Mesendoderm (in vitro differentiated cells): ENCODE measurements around the gene FOXP3.

ENCODE experiments used
- DNase-seq: peaks from one replicate; pipeline ENCODE4 v3.0.0; 2013
- H2AK5ac ChIP-seq: 2 replicates; pipeline ENCODE4 v1.6.1; 2013; ENCODE audit warnings: low read length, inconsistent platforms
- H2BK120ac ChIP-seq: 2 replicates; pipeline ENCODE4 v1.6.1; 2013; ENCODE audit warnings: low read depth, mild to moderate bottlenecking, low read length, moderate library complexity, mixed read lengths
- H2BK15ac ChIP-seq: replicated peaks from 2 replicates; pipeline ENCODE4 v1.6.1; 2013; ENCODE audit warnings: low read depth, mild to moderate bottlenecking, moderate library complexity
- H2BK5ac ChIP-seq: 2 replicates; pipeline ENCODE4 v1.6.1; 2013; ENCODE audit warnings: low read length, inconsistent platforms
- H3K18ac ChIP-seq: 2 replicates; pipeline ENCODE4 v1.6.1; 2013; ENCODE audit warnings: mild to moderate bottlenecking, low read length, mixed read lengths
- H3K23ac ChIP-seq: one replicate; pipeline ENCODE4 v1.6.1; 2013; ENCODE audit warnings: low read length
- H3K27ac ChIP-seq: 2 replicates; pipeline ENCODE4 v1.5.1; 2013; ENCODE audit warnings: low read depth, mild to moderate bottlenecking, inconsistent platforms, low read length, moderate library complexity
- H3K27me3 ChIP-seq: 2 replicates; pipeline ENCODE4 v1.6.1; 2013; ENCODE audit warnings: low read length, control low read depth, mild to moderate bottlenecking, inconsistent platforms; ENCODE audit not compliant: insufficient read depth, poor library complexity
- H3K36me3 ChIP-seq: 2 replicates; pipeline ENCODE4 v1.6.1; 2013; ENCODE audit warnings: low read length, inconsistent platforms; ENCODE audit not compliant: control insufficient read depth, insufficient read depth
- H3K4ac ChIP-seq: one replicate; pipeline ENCODE4 v1.6.1; 2013; ENCODE audit warnings: low read depth, mild to moderate bottlenecking, low read length, moderate library complexity
- H3K4me1 ChIP-seq: 2 replicates; pipeline ENCODE4 v1.6.1; 2013; ENCODE audit warnings: low read depth, low read length, inconsistent platforms; ENCODE audit not compliant: control insufficient read depth
- H3K4me2 ChIP-seq: 2 replicates; pipeline ENCODE4 v1.6.1; 2013; ENCODE audit warnings: low read length
- H3K4me3 ChIP-seq: 2 replicates; pipeline ENCODE4 v1.5.1; 2013; ENCODE audit warnings: mild to moderate bottlenecking, low read length
- H3K56ac ChIP-seq: one replicate; pipeline ENCODE4 v1.6.1; 2013; ENCODE audit warnings: low read length
- H3K79me1 ChIP-seq: 2 replicates; pipeline ENCODE4 v1.6.1; 2013; ENCODE audit warnings: low read length, inconsistent platforms
- H3K79me2 ChIP-seq: 2 replicates; pipeline ENCODE4 v1.6.1; 2013; ENCODE audit warnings: mild to moderate bottlenecking, low read length; ENCODE audit not compliant: control insufficient read depth, insufficient read depth
- H3K9ac ChIP-seq: 2 replicates; pipeline ENCODE4 v1.6.1; 2013; ENCODE audit warnings: low read length, inconsistent platforms
- H4K5ac ChIP-seq: one replicate; pipeline ENCODE4 v1.6.1; 2013; ENCODE audit warnings: low read length
- H4K8ac ChIP-seq: one replicate; pipeline ENCODE4 v1.6.1; 2013; ENCODE audit warnings: low read depth, mild to moderate bottlenecking, control low read depth, low read length, moderate library complexity
- WGBS: extraction: QIAGEN DNeasy Blood & Tissue Kit; methylation state at CpG from one replicate; pipeline ENCODE4 v1.1.7; 2013; ENCODE audit warnings: low lambda C conversion rate, missing lambda C conversion rate; ENCODE audit not compliant: insufficient coverage; ENCODE audit errors: extremely low coverage; 5-methylcytosine and 5-hydroxymethylcytosine counted together

The FOXP3 gene

GRCh38 chrX:49210406-49210805 is 54.1 kb downstream of the FOXP3 start:
- no peak overlapping the region for H3K9ac ChIP-seq
- no peak overlapping the region for H3K4me3 ChIP-seq
- no peaks in the 10 kb centered on the region for H3K79me2 ChIP-seq
- no peaks in the 10 kb centered on the region for H3K27me3 ChIP-seq
- H3K4ac ChIP-seq, result no peak overlapping the region
- no peak overlapping the region for H4K5ac ChIP-seq
- no peak overlapping the region for H3K23ac ChIP-seq
- no peak overlapping the region for H2BK120ac ChIP-seq
- no peak overlapping the region for H3K27ac ChIP-seq
- H3K18ac ChIP-seq, result no peak overlapping the region
- H4K8ac ChIP-seq, result no peak overlapping the region
- no peaks in the 10 kb centered on the region for H3K79me1 ChIP-seq
- no peak overlapping the region for H2BK5ac ChIP-seq
- DNase-seq, result no peak
- no peaks in the 10 kb centered on the region for H3K4me1 ChIP-seq
- no peak overlapping the region for H3K4me2 ChIP-seq
- no CpG with 5 or more reads among the region's 8 CpGs for WGBS
- no peak overlapping the region for H3K56ac ChIP-seq
- H2BK15ac ChIP-seq, result no peak overlapping the region
- H2AK5ac ChIP-seq, result no peak overlapping the region
- H3K36me3 ChIP-seq, result no peaks in the 10 kb centered on the region

- peak; percentile 83 for DNase-seq
- no peak overlapping the region for H3K4ac ChIP-seq
- H3K4me1 ChIP-seq, result no peaks in the 10 kb centered on the region
- no peak overlapping the region for H3K4me3 ChIP-seq
- no peaks in the 10 kb centered on the region for H3K27me3 ChIP-seq
- no peak overlapping the region for H2BK15ac ChIP-seq
- no peak overlapping the region for H4K5ac ChIP-seq
- H3K36me3 ChIP-seq, result no peaks in the 10 kb centered on the region
- H3K4me2 ChIP-seq, result no peak overlapping the region
- no peak overlapping the region for H4K8ac ChIP-seq
- H3K18ac ChIP-seq, result no peak overlapping the region
- H3K56ac ChIP-seq, result peak overlapping the region; percentile 60
- H3K23ac ChIP-seq, result no peak overlapping the region
- H2AK5ac ChIP-seq, result no peak overlapping the region
- H3K27ac ChIP-seq, result no peak overlapping the region
- no peaks in the 10 kb centered on the region for H3K79me1 ChIP-seq
- H2BK120ac ChIP-seq, result no peak overlapping the region
- no peak overlapping the region for H2BK5ac ChIP-seq
- H3K79me2 ChIP-seq, result no peaks in the 10 kb centered on the region
- H3K9ac ChIP-seq, result peak overlapping the region; percentile 32
- WGBS, result no CpG with 5 or more reads among the region's 28 CpGs
Measured at GRCh38 chrX:49209434-49210251, 54.9 kb downstream of the FOXP3 start.

GRCh38 chrX:49208399-49208798 is 56.1 kb downstream of the FOXP3 start:
- Histone ChIP-seq H3K4me2 (no peak overlapping the region), H3K18ac (no peak overlapping the region), H2AK5ac (no peak overlapping the region), H3K9ac (no peak overlapping the region), H4K5ac (no peak overlapping the region), H3K79me1 (no peaks in the 10 kb centered on the region), H2BK15ac (no peak overlapping the region), H3K27me3 (no peaks in the 10 kb centered on the region), H3K23ac (no peak overlapping the region), H3K4me3 (no peak overlapping the region), H3K4ac (no peak overlapping the region), H4K8ac (no peak overlapping the region), H3K79me2 (no peaks in the 10 kb centered on the region), H3K4me1 (no peaks in the 10 kb centered on the region), H3K36me3 (no peaks in the 10 kb centered on the region), H3K56ac (no peak overlapping the region), H2BK120ac (no peak overlapping the region), H3K27ac (no peak overlapping the region), H2BK5ac (no peak overlapping the region)
- no CpG with 5 or more reads among the region's 5 CpGs for WGBS
- DNase-seq, result no peak

DNA sequence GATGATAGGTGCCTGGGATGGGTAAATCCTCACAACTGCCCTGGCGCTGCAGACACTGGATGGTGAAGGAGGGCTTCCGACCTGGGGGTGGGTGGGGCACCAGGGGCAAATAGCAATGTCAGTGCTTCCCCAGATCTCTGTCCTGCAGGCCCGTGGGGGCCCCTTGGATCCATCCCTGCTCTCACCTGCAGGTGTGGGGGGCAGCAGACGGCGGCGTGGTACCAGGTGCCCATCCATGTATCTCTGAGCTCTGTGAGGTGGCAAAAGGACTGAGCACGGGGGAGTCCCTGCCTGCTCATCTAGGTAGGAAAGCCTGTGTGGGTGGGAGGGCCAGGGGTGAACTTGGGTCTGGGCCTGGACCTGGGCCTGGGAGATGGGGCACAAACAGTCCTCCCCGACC is 58.0 kb downstream of the FOXP3 start:
- Histone ChIP-seq H2BK15ac (no peak overlapping the region), H3K4me1 (no peaks in the 10 kb centered on the region), H3K36me3 (no peaks in the 10 kb centered on the region), H3K18ac (no peak overlapping the region), H3K79me1 (no peaks in the 10 kb centered on the region), H3K4me2 (no peak overlapping the region), H3K4ac (no peak overlapping the region), H2AK5ac (no peak overlapping the region), H4K8ac (no peak overlapping the region), H3K56ac (no peak overlapping the region), H2BK5ac (no peak overlapping the region), H2BK120ac (no peak overlapping the region), H3K79me2 (no peaks in the 10 kb centered on the region), H3K27me3 (no peaks in the 10 kb centered on the region), H3K4me3 (no peak overlapping the region), H3K23ac (no peak overlapping the region), H3K9ac (no peak overlapping the region), H4K5ac (no peak overlapping the region), H3K27ac (no peak overlapping the region)
- WGBS, result no CpG with 5 or more reads among the region's 8 CpGs
- no peak for DNase-seq

DNA sequence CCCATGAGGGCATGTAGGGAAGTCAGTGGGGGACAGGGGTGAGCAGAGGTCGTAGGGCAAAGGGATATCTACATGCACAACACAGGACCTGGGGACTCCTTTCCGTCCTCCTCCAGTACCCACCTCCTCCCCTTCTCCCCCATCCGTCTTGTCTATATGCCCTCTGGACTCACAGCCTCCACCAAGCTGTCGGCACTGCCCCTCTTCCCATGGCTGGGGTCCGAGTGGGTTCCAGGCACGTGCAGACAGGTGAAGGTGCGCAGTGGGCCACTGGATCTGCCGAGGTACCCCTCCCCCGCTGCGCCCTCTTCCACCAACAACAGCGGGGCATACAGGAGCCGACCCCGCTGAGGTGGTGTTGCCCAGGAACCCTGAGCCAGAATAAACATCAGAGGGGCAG is 59.1 kb downstream of the FOXP3 start:
- Histone ChIP-seq H3K18ac (no peak overlapping the region), H3K4me3 (no peak overlapping the region)
- WGBS, result no CpG with 5 or more reads among the region's 13 CpGs

GRCh38 chrX:49204709-49205108 is 59.8 kb downstream of the FOXP3 start:
- H2BK15ac ChIP-seq, result no peak overlapping the region
- whole genome bisulfite sequencing, result no CpG with 5 or more reads among the region's 4 CpGs
- no peak overlapping the region for H2BK120ac ChIP-seq
- no peak overlapping the region for H2BK5ac ChIP-seq
- no peaks in the 10 kb centered on the region for H3K4me1 ChIP-seq
- no peak overlapping the region for H3K56ac ChIP-seq
- no peaks in the 10 kb centered on the region for H3K79me2 ChIP-seq
- no peaks in the 10 kb centered on the region for H3K27me3 ChIP-seq
- no peaks in the 10 kb centered on the region for H3K36me3 ChIP-seq
- H2AK5ac ChIP-seq, result no peak overlapping the region
- no peak overlapping the region for H3K18ac ChIP-seq
- no peak overlapping the region for H3K4me2 ChIP-seq
- H3K27ac ChIP-seq, result no peak overlapping the region
- H3K9ac ChIP-seq, result no peak overlapping the region
- no peak for DNase-seq
- no peak overlapping the region for H3K4me3 ChIP-seq
- H3K79me1 ChIP-seq, result no peaks in the 10 kb centered on the region
- no peak overlapping the region for H3K4ac ChIP-seq
- no peak overlapping the region for H3K23ac ChIP-seq
- no peak overlapping the region for H4K8ac ChIP-seq
- H4K5ac ChIP-seq, result no peak overlapping the region

More for the DNA sequence above, 59.1 kb downstream of the FOXP3 start:
- Histone ChIP-seq H2BK5ac (no peak overlapping the region), H3K4ac (no peak overlapping the region), H3K27me3 (no peaks in the 10 kb centered on the region), H3K4me1 (no peaks in the 10 kb centered on the region), H2BK15ac (no peak overlapping the region), H3K4me2 (no peak overlapping the region), H3K79me2 (no peaks in the 10 kb centered on the region), H3K56ac (no peak overlapping the region), H3K79me1 (no peaks in the 10 kb centered on the region), H3K36me3 (no peaks in the 10 kb centered on the region), H2BK120ac (no peak overlapping the region), H3K9ac (no peak overlapping the region), H2AK5ac (no peak overlapping the region), H3K27ac (no peak overlapping the region), H3K23ac (no peak overlapping the region), H4K5ac (no peak overlapping the region), H4K8ac (no peak overlapping the region)
- no peak for DNase-seq
